Left cardiac atrium (tissue), 4 donors: ENCODE measurements around the gene EIF1AD. TPM values are rescaled to one million over a fixed set of nuclear protein-coding genes. Genes with fewer than 3 reads are reported as not detected.

Experiments
- ATAC-seq, 2 donors: fragments of 200-7000 bp; cut with Tn5 transposase; one replicate each; pipeline ENCODE4 v1.9.1; 2020; ENCODE audit warnings: mild to moderate bottlenecking in 2 of 2, moderate library complexity in 2 of 2
- DNase-seq: peaks from one replicate; pipeline ENCODE4 v3.0.0-alpha.2; 2020
- intact Hi-C, 2 donors: fragments of 100-400 bp; cut with DNase I; formaldehyde crosslinking; loops; one replicate each; pipeline versions ENCODE4 v1.14.1 to v1.15.1; 2022 to 2023
- total RNA-seq, 2 donors: library from RNA; stranded (reverse); fragmentation: NEBNext Ultra II Directional; extraction: Animal tissue kit (Norgen Biotek cat#: 25700); gene quantifications; one replicate each; pipeline ENCODE4 v1.2.1, GENCODE V29; 2021
- donor health status: DM: no; HTN: yes; CAD: no.
- donor health status: DM: no; HTN: yes; CAD: no; lungs with severe emphysema.
- donor health status: DM: yes; HTN: yes; CAD: no.
- donor health status: Dilated cardiomyopathy.

The EIF1AD gene
- total RNA-seq, 2 donors from 2014 or later: 20.7 to 25.1 TPM

DNA sequence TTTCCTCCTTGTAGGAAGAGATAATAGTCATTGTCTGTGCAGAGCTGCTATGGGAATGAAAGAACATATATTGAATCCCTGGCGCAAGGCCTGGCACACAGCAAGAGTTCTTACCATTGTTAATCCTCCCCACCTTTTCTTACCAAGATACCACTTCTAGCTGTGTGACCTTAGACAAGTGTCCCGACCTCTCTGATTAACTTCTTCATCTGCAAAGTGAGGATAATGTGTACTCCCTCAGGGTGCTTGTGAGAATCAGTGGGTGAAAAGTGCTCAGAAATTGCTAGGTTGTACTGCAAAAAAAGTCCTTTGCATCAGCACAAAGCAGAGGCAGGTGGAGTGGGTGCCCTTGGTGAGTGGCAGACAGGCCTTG is 6.1 kb upstream of the EIF1AD start:
- no peak for ATAC-seq
- intact Hi-C loops: no loop called here
- no peak for DNase-seq

GRCh38 chr11:66007201-66007634 is 5.3 kb upstream of the EIF1AD start:
- peak in 1 of 2 donors; percentile 33 for ATAC-seq

DNA sequence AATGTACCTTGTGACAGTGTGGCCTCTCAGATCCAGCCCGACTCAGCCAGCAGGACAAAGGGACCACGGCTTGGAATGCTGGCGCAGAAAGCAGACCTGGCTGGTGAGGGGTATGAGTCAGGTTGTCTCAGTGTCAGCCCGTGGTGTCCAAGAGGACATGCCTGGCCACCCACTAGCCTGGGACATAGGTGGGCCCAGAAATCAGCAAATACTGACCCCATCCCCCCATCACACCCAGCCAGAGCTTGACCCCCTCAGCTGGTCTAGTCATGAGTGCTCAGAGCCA is 4.9 kb upstream of the EIF1AD start:
- intact Hi-C loops: no loop called here
- no peak for ATAC-seq

More at GRCh38 chr11:66007201-66007634, 5.3 kb upstream of the EIF1AD start:
- intact Hi-C loops: no loop called here
- DNase-seq: no peak

GRCh38 chr11:66006134-66006890 is 4.4 kb upstream of the EIF1AD start:
- DNase-seq (peak; percentile 2), ATAC-seq (no peak)
- intact Hi-C loops: no loop called here

More for the DNA sequence above, 4.9 kb upstream of the EIF1AD start:
- no peak for DNase-seq

- intact Hi-C loops: no loop called here
- DNase-seq (no peak), ATAC-seq (no peak)
Measured at GRCh38 chr11:66004186-66004585, 2.2 kb upstream of the EIF1AD start.

- no peak for ATAC-seq
- intact Hi-C loops: no loop called here
Measured at GRCh38 chr11:66003291-66003690, 1.3 kb upstream of the EIF1AD start.

GRCh38 chr11:66002648-66003225 is 780 bp upstream of the EIF1AD start:
- DNase-seq (peak; percentile 67), ATAC-seq (peak; percentile 87 to 90)
- intact Hi-C loops: no loop called here

More at GRCh38 chr11:66003291-66003690, 1.3 kb upstream of the EIF1AD start:
- DNase-seq: no peak

GRCh38 chr11:65997286-65997685 is 4.7 kb downstream of the EIF1AD start:
- intact Hi-C loops: no loop called here
- no peak for DNase-seq
- no peak for ATAC-seq

DNA sequence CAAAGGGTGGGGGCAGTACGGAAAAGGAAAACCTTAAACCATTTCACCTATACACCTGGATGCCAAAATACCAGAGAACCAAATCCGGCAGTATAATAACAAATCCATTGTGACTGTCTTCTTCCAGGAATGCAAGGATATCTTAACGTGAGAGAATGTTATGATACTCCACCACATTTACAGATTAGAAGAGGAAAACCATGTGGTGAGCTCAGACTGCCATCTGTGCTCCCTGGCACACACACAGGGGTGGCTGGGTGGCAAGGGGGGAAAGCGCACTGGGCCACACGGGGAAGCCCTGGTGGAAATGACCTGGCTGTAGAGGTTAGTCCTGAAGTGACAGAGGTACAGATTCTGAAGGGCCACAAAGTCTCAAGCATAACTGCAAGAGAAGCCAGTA is 9.9 kb downstream of the EIF1AD start:
- no peak for ATAC-seq
- no peak for DNase-seq
- intact Hi-C loops: no loop called here

DNA sequence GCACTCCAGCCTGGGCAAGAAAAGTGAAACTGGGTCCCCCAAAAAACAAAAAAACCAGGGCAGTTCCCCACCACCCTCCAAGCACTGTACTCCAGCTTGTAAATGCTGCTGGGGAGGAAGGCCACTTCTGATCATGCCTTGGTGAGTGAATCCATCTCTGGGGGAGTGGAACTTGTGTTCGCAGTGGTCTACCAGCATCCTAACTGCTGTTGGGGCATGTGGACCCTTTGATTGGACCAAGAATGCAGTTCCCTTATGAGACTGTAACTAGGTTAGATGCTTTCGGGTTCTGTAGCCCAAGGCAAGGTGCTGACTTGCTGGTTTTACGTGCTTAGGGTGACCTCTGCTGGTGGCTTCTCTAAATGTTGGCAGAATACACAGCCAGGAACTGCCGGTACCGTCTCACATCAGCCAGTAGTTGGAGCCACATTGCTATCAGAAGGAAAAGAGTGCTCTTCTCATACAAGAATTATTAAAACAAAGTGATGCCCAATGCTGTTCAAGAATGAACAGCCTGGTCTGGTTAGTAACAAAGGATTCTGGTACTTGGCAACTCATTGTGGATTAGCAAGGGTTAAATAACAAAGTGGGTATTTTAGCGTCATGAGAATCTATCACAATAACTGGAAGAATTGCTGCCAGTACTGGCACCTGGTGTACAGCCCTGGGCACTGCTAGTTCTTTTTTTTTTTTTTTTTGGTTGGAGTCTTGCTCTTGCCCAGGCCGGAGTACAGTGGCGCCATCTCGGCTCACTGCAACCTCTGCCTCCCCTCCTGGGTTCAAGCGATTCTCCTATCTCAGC is 13.0 kb downstream of the EIF1AD start:
- peak; percentile 98 to 99 for ATAC-seq
- intact Hi-C loops: loop anchor here (2.0 to 10.0 kb wide), 5 partner anchors 104 to 284 kb away; no protein-coding TSS in a partner anchor
- DNase-seq: peak; percentile 89

DNA sequence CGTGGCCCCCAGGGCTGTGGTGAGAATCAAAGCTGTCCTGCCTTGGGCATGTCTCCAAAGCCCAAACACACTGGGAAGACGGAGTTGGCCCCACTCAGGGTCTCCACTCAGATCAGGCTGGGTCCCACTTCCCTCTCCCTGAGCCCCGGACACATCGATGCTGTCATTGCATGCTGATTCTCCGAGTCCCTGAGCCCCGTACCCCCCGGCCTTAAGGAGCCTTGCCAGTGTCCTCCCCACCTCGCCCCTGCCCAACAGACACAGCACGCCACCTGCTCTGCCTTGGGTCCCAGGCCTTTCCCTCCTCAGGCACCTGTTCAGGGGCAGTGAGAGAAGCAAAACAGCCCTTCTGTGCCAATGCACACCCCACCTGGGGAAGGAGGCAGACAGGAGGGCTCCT is 14.6 kb downstream of the EIF1AD start:
- DNase-seq (peak; percentile 13), ATAC-seq (no peak)
- intact Hi-C loops: loop anchor here (5.0 to 10.0 kb wide), 4 partner anchors 105 to 283 kb away; no protein-coding TSS in a partner anchor

DNA sequence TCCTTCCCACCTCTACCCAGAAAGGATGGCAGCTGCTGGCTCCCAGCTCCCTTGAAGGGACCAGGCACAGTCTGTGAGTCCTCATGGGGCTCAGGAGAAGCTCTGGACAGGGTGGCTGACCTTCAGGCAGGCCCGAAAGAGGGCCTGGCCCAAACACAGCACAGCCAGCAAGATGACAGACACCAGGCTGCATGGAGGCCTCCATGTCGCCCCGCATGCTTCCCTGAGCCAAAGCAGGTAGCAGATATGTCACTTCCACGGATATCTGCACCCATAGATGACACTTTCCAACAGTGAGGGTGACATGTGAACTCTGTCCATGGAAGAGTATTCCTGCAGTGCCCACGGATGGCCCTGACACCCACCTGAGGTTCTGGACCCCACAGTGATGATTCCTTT is 18.4 kb downstream of the EIF1AD start:
- no peak for DNase-seq
- intact Hi-C loops: loop anchor here (10.0 kb wide), 2 partner anchors 209 to 279 kb away; no protein-coding TSS in a partner anchor
- ATAC-seq: no peak

DNA sequence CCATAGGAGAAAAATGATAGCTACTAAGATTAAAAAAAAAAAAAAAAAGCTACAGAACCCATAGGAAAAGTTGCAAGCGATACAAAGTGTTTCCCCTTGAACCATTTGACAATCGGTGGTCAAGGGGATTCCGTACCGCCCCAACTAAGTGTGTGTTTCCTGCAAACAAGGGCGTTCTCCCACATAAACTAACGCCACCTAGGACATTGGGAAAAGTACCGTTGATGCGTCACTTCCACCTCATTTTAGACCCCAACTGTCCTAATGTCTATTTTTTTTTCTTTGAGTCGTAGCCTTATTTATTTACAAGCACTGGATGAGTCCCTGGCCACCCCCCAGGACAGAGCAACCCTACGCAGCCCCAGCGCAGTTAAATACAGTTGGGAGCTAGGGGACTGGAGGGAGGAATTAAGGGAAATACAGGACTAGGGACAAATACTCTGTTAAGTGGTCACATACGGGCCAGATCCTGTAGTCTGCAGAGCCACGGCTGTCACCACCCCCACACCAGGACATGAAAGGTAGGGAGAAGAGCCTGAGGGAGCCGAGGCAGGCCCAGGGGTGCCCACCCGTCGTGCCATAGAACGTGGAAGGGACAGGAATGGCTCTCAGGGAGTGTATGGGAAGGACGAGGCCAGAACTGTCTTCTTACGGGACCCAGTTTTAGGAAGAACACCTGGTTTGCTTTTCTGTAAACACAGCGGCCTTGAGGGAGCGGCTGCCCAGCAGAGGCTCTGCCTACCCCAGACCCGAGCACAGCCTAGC is 19.0 kb downstream of the EIF1AD start:
- intact Hi-C loops: loop anchor here (10.0 kb wide), 2 partner anchors 208 to 278 kb away; no protein-coding TSS in a partner anchor
- no peak for ATAC-seq
- DNase-seq: no peak

- peak in 1 of 2 donors; percentile 12 for ATAC-seq
- DNase-seq: no peak
- intact Hi-C loops: loop anchor here (10.0 kb wide), 2 partner anchors 207 to 277 kb away; no protein-coding TSS in a partner anchor
Measured at GRCh38 chr11:65981972-65982823, 19.8 kb downstream of the EIF1AD start.

- intact Hi-C loops: loop anchor here (10.0 kb wide), 2 partner anchors 206 to 276 kb away; no protein-coding TSS in a partner anchor
- DNase-seq: no peak
- ATAC-seq: no peak
Measured at GRCh38 chr11:65981101-65981740, 20.7 kb downstream of the EIF1AD start.

GRCh38 chr11:65979261-65979759 is 22.6 kb downstream of the EIF1AD start:
- DNase-seq: no peak
- intact Hi-C loops: no loop called here
- no peak for ATAC-seq

GRCh38 chr11:65978391-65979238 is 23.3 kb downstream of the EIF1AD start:
- ATAC-seq: no peak
- intact Hi-C loops: no loop called here

More at GRCh38 chr11:65978391-65979238, 23.3 kb downstream of the EIF1AD start:
- no peak for DNase-seq
